IMR-90 (cell line): Measurements from ENCODE around the gene S1PR3. TPM values are rescaled to one million over a fixed set of nuclear protein-coding genes. Genes with fewer than 3 reads are reported as not detected.

Experiments
- ATAC-seq: fragments of 200-7000 bp; cut with Tn5 transposase; 2 replicates; pipeline ENCODE4 v1.9.1; 2020; ENCODE audit warnings: low read depth, mild to moderate bottlenecking, moderate library complexity
- BruUV-seq: library from RNA; stranded (reverse); fragments of 400-500 nt; replicated peaks from 2 replicates; lab custom pipeline; 2021; lab: Mats Ljungman, UMichigan
- CTCF ChIA-PET: fragments of 300-600 bp; formaldehyde crosslinking; extraction: SDS; loops from one replicate; lab custom pipeline; 2021; ENCODE audit warnings: antibody characterized with exemption; lab: Yijun Ruan, JAX
- POLR2A ChIA-PET: fragments of 300-600 bp; sonication (Branson Sonifier 250); formaldehyde crosslinking; loops from one replicate; lab custom pipeline; 2022; ENCODE audit warnings: antibody characterized with exemption; ENCODE audit not compliant: unreplicated experiment; lab: Charles Lee
- DNase-seq: peaks from one replicate; pipeline ENCODE4 v3.0.0; 2013
- H2AFZ ChIP-seq: replicated peaks from 2 replicates; pipeline ENCODE3; 2013; ENCODE audit warnings: low read length, mild to moderate bottlenecking; ENCODE audit not compliant: poor library complexity
- H2AK5ac ChIP-seq: 2 replicates; pipeline ENCODE4 v1.6.1; 2013; ENCODE audit warnings: low read depth, low read length, inconsistent platforms
- H2AK9ac ChIP-seq: replicated peaks from 2 replicates; pipeline ENCODE3; 2013; ENCODE audit warnings: mild to moderate bottlenecking, low read depth, low read length, moderate library complexity; ENCODE audit not compliant: poor library complexity
- H2BK120ac ChIP-seq: 2 replicates; pipeline ENCODE4 v1.6.1; 2013; ENCODE audit warnings: low read depth, low read length, inconsistent platforms
- H2BK15ac ChIP-seq: 3 replicates; pipeline ENCODE4 v1.6.1; 2013; ENCODE audit warnings: low read depth, low read length, inconsistent platforms
- H2BK20ac ChIP-seq: 2 replicates; pipeline ENCODE4 v1.6.1; 2013; ENCODE audit warnings: low read depth, mild to moderate bottlenecking, inconsistent platforms, low read length, moderate library complexity
- H2BK5ac ChIP-seq: 2 replicates; pipeline ENCODE4 v1.6.1; 2013; ENCODE audit warnings: mild to moderate bottlenecking, low read depth, low read length, inconsistent platforms; ENCODE audit not compliant: poor library complexity, severe bottlenecking
- H3K14ac ChIP-seq: replicated peaks from 2 replicates; pipeline ENCODE4 v1.6.1; 2013; ENCODE audit warnings: low read depth, low read length, inconsistent platforms
- H3K18ac ChIP-seq: 2 replicates; pipeline ENCODE4 v1.6.1; 2013; ENCODE audit warnings: low read depth, low read length, control low read depth
- H3K23ac ChIP-seq: 2 replicates; pipeline ENCODE4 v1.6.1; 2013; ENCODE audit warnings: low read depth, low read length, inconsistent platforms
- H3K27ac ChIP-seq: 2 replicates; pipeline ENCODE4 v1.5.1; 2013; ENCODE audit warnings: mild to moderate bottlenecking, control low read depth, low read length; ENCODE audit not compliant: insufficient read depth
- H3K27me3 ChIP-seq: 2 replicates; pipeline ENCODE4 v1.6.1; 2013; ENCODE audit warnings: low read length; ENCODE audit not compliant: control insufficient read depth, insufficient read depth
- H3K36me3 ChIP-seq: 2 replicates; pipeline ENCODE4 v1.6.1; 2013; ENCODE audit warnings: low read length, mixed read lengths; ENCODE audit not compliant: control insufficient read depth, insufficient read depth
- H3K4ac ChIP-seq: 2 replicates; pipeline ENCODE4 v1.6.1; 2013; ENCODE audit warnings: low read depth, low read length, inconsistent platforms
- H3K4me1 ChIP-seq: 2 replicates; pipeline ENCODE4 v1.6.1; 2013; ENCODE audit warnings: low read length, mixed read lengths; ENCODE audit not compliant: control insufficient read depth, insufficient read depth
- H3K4me2 ChIP-seq: 2 replicates; pipeline ENCODE4 v1.6.1; 2013; ENCODE audit warnings: low read depth, mild to moderate bottlenecking, control low read depth, low read length, moderate library complexity
- H3K4me3 ChIP-seq: 2 replicates; pipeline ENCODE4 v1.5.1; 2013; ENCODE audit warnings: low read depth, mild to moderate bottlenecking, control low read depth, low read length, moderate library complexity; ENCODE audit not compliant: insufficient read depth
- H3K56ac ChIP-seq: 2 replicates; pipeline ENCODE4 v1.6.1; 2013; ENCODE audit warnings: low read length, inconsistent platforms; ENCODE audit not compliant: insufficient read depth; ENCODE audit errors: extremely low read depth
- H3K79me1 ChIP-seq, 2 experiments: 2 replicates each; pipeline ENCODE4 v1.6.1; 2013; ENCODE audit warnings: low read length in 2 of 2, inconsistent platforms in 1 of 2, low read depth in 1 of 2
- H3K9ac ChIP-seq: 2 replicates; pipeline ENCODE4 v1.6.1; 2013; ENCODE audit warnings: low read depth, low read length, control low read depth
- H3K9me1 ChIP-seq: 2 replicates; pipeline ENCODE4 v1.6.1; 2013; ENCODE audit warnings: low read length, inconsistent platforms; ENCODE audit not compliant: insufficient read depth
- H3K9me3 ChIP-seq: 2 replicates; pipeline ENCODE4 v1.6.1; 2013; ENCODE audit warnings: low read length; ENCODE audit not compliant: control insufficient read depth, insufficient read depth
- H4K20me1 ChIP-seq: 2 replicates; pipeline ENCODE4 v1.6.1; 2013; ENCODE audit warnings: low read length, inconsistent platforms; ENCODE audit not compliant: insufficient read depth
- H4K5ac ChIP-seq: 2 replicates; pipeline ENCODE4 v1.6.1; 2013; ENCODE audit warnings: mild to moderate bottlenecking, low read depth, low read length, control low read depth
- H4K8ac ChIP-seq, 2 experiments: 2 replicates each; pipeline ENCODE4 v1.6.1; 2013; ENCODE audit warnings: low read depth in 2 of 2, low read length in 2 of 2, control low read depth in 1 of 2, inconsistent platforms in 1 of 2
- H4K91ac ChIP-seq: 2 replicates; pipeline ENCODE4 v1.6.1; 2013; ENCODE audit warnings: low read depth, low read length, inconsistent platforms; ENCODE audit not compliant: insufficient read depth
- BHLHE40 ChIP-seq: fragments of 150-350 bp; IDR thresholded peaks from 2 replicates; pipeline ENCODE4 v1.6.1; 2016; ENCODE audit warnings: mild to moderate bottlenecking, low read depth, low read length
- CEBPB ChIP-seq: IDR thresholded peaks from 2 replicates; pipeline ENCODE4 v1.6.1; 2012; ENCODE audit warnings: low read depth, low read length, improper control_type of control experiment
- CHD1 ChIP-seq: IDR thresholded peaks from 2 replicates; pipeline ENCODE4 v1.6.1; 2012; ENCODE audit warnings: low read depth, low read length, improper control_type of control experiment
- CTCF ChIP-seq: conservative IDR thresholded peaks from 2 replicates; pipeline ENCODE4 v1.5.1; 2012; ENCODE audit warnings: mild to moderate bottlenecking, low read depth, low read length, improper control_type of control experiment
- ELK1 ChIP-seq: fragments of 150-350 bp; IDR thresholded peaks from 2 replicates; pipeline ENCODE4 v1.6.1; 2016; ENCODE audit warnings: low read depth, mild to moderate bottlenecking, low read length, moderate library complexity, borderline replicate concordance
- FOS ChIP-seq: fragments of 150-350 bp; IDR thresholded peaks from 2 replicates; pipeline ENCODE4 v1.6.1; 2016; ENCODE audit warnings: low read depth, low read length
- MAFK ChIP-seq: IDR thresholded peaks from 2 replicates; pipeline ENCODE4 v1.6.1; 2012; ENCODE audit warnings: low read depth, low read length, improper control_type of control experiment
- MAZ ChIP-seq: IDR thresholded peaks from 2 replicates; pipeline ENCODE4 v1.6.1; 2012; ENCODE audit warnings: low read depth, mild to moderate bottlenecking, low read length, improper control_type of control experiment, moderate library complexity, borderline replicate concordance
- MXI1 ChIP-seq: IDR thresholded peaks from 2 replicates; pipeline ENCODE4 v1.6.1; 2012; ENCODE audit warnings: low read depth, mild to moderate bottlenecking, low read length, moderate library complexity, borderline replicate concordance
- NFE2L2 ChIP-seq: fragments of 150-350 bp; IDR thresholded peaks from 2 replicates; pipeline ENCODE4 v1.6.1; 2016; ENCODE audit warnings: low read depth, mild to moderate bottlenecking, low read length
- POLR2A ChIP-seq: IDR thresholded peaks from 2 replicates; pipeline ENCODE4 v1.6.1; 2012; ENCODE audit warnings: mild to moderate bottlenecking, low read depth, low read length
- RAD21 ChIP-seq: IDR thresholded peaks from 2 replicates; pipeline ENCODE4 v1.6.1; 2012; ENCODE audit warnings: low read length, improper control_type of control experiment
- RCOR1 ChIP-seq: IDR thresholded peaks from 2 replicates; pipeline ENCODE4 v1.6.1; 2012; ENCODE audit warnings: mild to moderate bottlenecking, low read length, improper control_type of control experiment; ENCODE audit not compliant: insufficient replicate concordance
- RFX5 ChIP-seq: IDR thresholded peaks from 2 replicates; pipeline ENCODE4 v1.8.0; 2012; ENCODE audit warnings: low read depth, mild to moderate bottlenecking, low read length, moderate library complexity
- SMC3 ChIP-seq: fragments of 150-350 bp; IDR thresholded peaks from 2 replicates; pipeline ENCODE4 v1.6.1; 2016; ENCODE audit warnings: low read depth, mild to moderate bottlenecking, antibody characterized with exemption, low read length, moderate library complexity
- USF2 ChIP-seq: fragments of 150-350 bp; IDR thresholded peaks from 2 replicates; pipeline ENCODE4 v1.6.1; 2017; ENCODE audit warnings: mild to moderate bottlenecking, antibody characterized with exemption, low read length, low read depth
- WGBS, 2 experiments: methylation state at CpG; one replicate each; pipeline versions ENCODE4 v1.1.5 to v1.1.7; 2013; ENCODE audit warnings: missing lambda C conversion rate in 2 of 2; ENCODE audit not compliant: insufficient read length in 1 of 2; ENCODE audit errors: extremely low coverage in 2 of 2; 5-methylcytosine and 5-hydroxymethylcytosine counted together
- dilution Hi-C: fragments of 300-500 bp; cut with HindIII; formaldehyde crosslinking; loops from one replicate; pipeline ENCODE4 v1.14.3; 2018; ENCODE audit warnings: low sequenced_read_pairs; ENCODE audit not compliant: unreplicated experiment
- in situ Hi-C: fragments of 300-500 bp; cut with MboI; formaldehyde crosslinking; loops from 3 replicates; pipeline ENCODE4 v1.14.3; 2019; ENCODE audit warnings: low sequenced_read_pairs, inconsistent platforms, mixed read lengths
- intact Hi-C: fragments of 100-400 bp; cut with micrococcal nuclease; formaldehyde crosslinking; loops from 2 replicates; pipeline ENCODE4 v1.10.0; 2022
- polyA plus RNA-seq, 3 experiments: library from polyadenylated mRNA; depleted of rRNA; stranded (reverse); fragments of >200 nt; gene quantifications; 2 replicates each; pipeline ENCODE4 v1.2.3, GENCODE V29; 2012; ENCODE audit warnings: low replicate concordance in 1 of 3
- total RNA-seq: library from RNA; depleted of rRNA; stranded (reverse); fragments of >200 nt; gene quantifications from 2 replicates; pipeline ENCODE4 v1.2.3, GENCODE V29; 2012

Gene S1PR3
- total and polyA plus RNA-seq, 2 of the 4 experiments (the other 2 are of a cell fraction), result 28.4 to 28.7 TPM

- no peaks in the 10 kb centered on the region for H4K20me1 ChIP-seq
- no TSS peak for BruUV-seq
- H2AK5ac ChIP-seq, result no peak overlapping the region
- no peak overlapping the region for H3K14ac ChIP-seq
- in situ Hi-C loops, result no loop called here
- H3K79me1 ChIP-seq, result no peaks in the 10 kb centered on the region
- H3K27ac ChIP-seq, result no peak overlapping the region
- no peak overlapping the region for H3K4me2 ChIP-seq
- no CpG with 5 or more reads among the region's 4 CpGs for WGBS, 2 experiments
- dilution Hi-C loops, result no loop called here
- H2AK9ac ChIP-seq, result no peak overlapping the region
- H2BK120ac ChIP-seq, result no peak overlapping the region
- no peak overlapping the region for H3K18ac ChIP-seq
- no peak overlapping the region for H3K4ac ChIP-seq
- no peak overlapping the region for H4K5ac ChIP-seq
- H3K23ac ChIP-seq, result no peak overlapping the region
- no peak overlapping the region for H2BK5ac ChIP-seq
- no peaks in the 10 kb centered on the region for H3K9me3 ChIP-seq
- ChIA-PET CTCF (no interaction called here), POLR2A (no interaction called here)
- no peak overlapping the region for H3K56ac ChIP-seq
- H3K4me1 ChIP-seq, result peaks cover 15% of the 10 kb centered on the region
- H3K27me3 ChIP-seq, result peaks cover 3% of the 10 kb centered on the region
- H2BK20ac ChIP-seq, result no peak overlapping the region
- ATAC-seq (no peak), DNase-seq (no peak)
- intact Hi-C loops, result no loop called here
- peaks cover 15% of the 10 kb centered on the region for H3K9me1 ChIP-seq
- no peak overlapping the region for H3K9ac ChIP-seq
- H2BK15ac ChIP-seq, result no peak overlapping the region
- no peak overlapping the region for H3K4me3 ChIP-seq
- TF ChIP-seq USF2, result no peak
- no peak for TF ChIP-seq BHLHE40
- no peak for TF ChIP-seq CTCF
- TF ChIP-seq MAFK, result no peak
- TF ChIP-seq NFE2L2, result no peak
- no peak for TF ChIP-seq ELK1
- no peak for TF ChIP-seq FOS
- TF ChIP-seq CHD1, result no peak
- TF ChIP-seq MXI1, result no peak
- no peak for TF ChIP-seq SMC3
- no peak for TF ChIP-seq CEBPB
- TF ChIP-seq RFX5, result no peak
- TF ChIP-seq POLR2A, result no peak
- TF ChIP-seq MAZ, result no peak
- TF ChIP-seq RAD21, result no peak
- no peak for TF ChIP-seq RCOR1
- H4K91ac ChIP-seq, result no peak overlapping the region
- H2AFZ ChIP-seq, result no peak overlapping the region
- H4K8ac ChIP-seq, result no peak overlapping the region
- no peaks in the 10 kb centered on the region for H3K36me3 ChIP-seq
Observed at GRCh38 chr9:88945636-88946333, 45.5 kb upstream of the S1PR3 start.
